Adrenal gland (tissue), 12 donors: ENCODE results near the gene FMN2. TPM values are rescaled to one million over a fixed set of nuclear protein-coding genes. Genes with fewer than 3 reads are reported as not detected.

Experiments used
- DNase-seq, 7 donors: peaks; one replicate each; pipeline ENCODE4 v3.0.0-alpha.2; 2019 to 2020
- H3K27ac ChIP-seq, 5 donors: fragments of 200-600 bp; sonication (generic) in 4 of 5; 1 replicate in 3 of 5; 2 replicates in 2 of 5; pipeline versions ENCODE4 v1.5.1 to v1.8.0; 2016 to 2020; ENCODE audit warnings: mild to moderate bottlenecking in 1 of 5
- H3K27me3 ChIP-seq: fragments of 200-600 bp; 2 replicates; pipeline ENCODE4 v1.8.0; 2021
- H3K36me3 ChIP-seq, 2 donors: fragments of 200-600 bp; replicated peaks in 1 of 2; 1 replicate in 1 of 2; 2 replicates in 1 of 2; pipeline versions ENCODE4 v1.5.1 to v1.8.0; 2018 to 2022
- H3K4me1 ChIP-seq, 2 donors: fragments of 200-600 bp; replicated peaks in 1 of 2; 1 replicate in 1 of 2; 2 replicates in 1 of 2; pipeline versions ENCODE4 v1.5.1 to v1.8.0; 2018 to 2021
- H3K4me3 ChIP-seq, 4 donors: fragments of 200-600 bp; sonication (generic) in 3 of 4; one replicate each; pipeline ENCODE4 v1.5.1; 2016 to 2018
- H3K9me3 ChIP-seq, 3 donors: fragments of 200-600 bp; sonication (generic) in 1 of 3; replicated peaks in 1 of 3; 1 replicate in 2 of 3; 2 replicates in 1 of 3; pipeline versions ENCODE4 v1.5.1 to v1.8.0; 2016 to 2021
- CTCF ChIP-seq, 6 experiments: fragments of 450-650 bp in 4 of 6; fragments of 200-600 bp in 2 of 6; sonication (generic) in 1 of 6; IDR thresholded peaks; 1 replicate in 5 of 6; 2 replicates in 1 of 6; pipeline versions ENCODE4 v1.5.1 to v1.8.0; 2016 to 2021; ENCODE audit warnings: antibody characterized with exemption in 6 of 6, mild to moderate bottlenecking in 2 of 6, moderate library complexity in 1 of 6
- POLR2A ChIP-seq, 2 donors: fragments of 450-650 bp; IDR thresholded peaks; one replicate each; pipeline ENCODE4 v1.6.1; 2017; ENCODE audit warnings: antibody characterized with exemption in 2 of 2, mild to moderate bottlenecking in 2 of 2, moderate library complexity in 1 of 2
- WGBS, 4 donors: extraction: QIAGEN DNeasy Blood & Tissue Kit in 2 of 4; methylation state at CpG; one replicate each; pipeline versions ENCODE4 v1.1.5 to v1.1.7; 2013 to 2017; 5-methylcytosine and 5-hydroxymethylcytosine counted together
- intact Hi-C, 2 donors: fragments of 100-400 bp; cut with DNase I; formaldehyde crosslinking; loops; one replicate each; pipeline versions ENCODE4 v1.14.1 to v1.15.0; 2022 to 2023
- polyA plus RNA-seq, 3 donors: library from polyadenylated mRNA; stranded (reverse); fragments of 200-250 nt in 2 of 3; fragments of 350-450 nt in 1 of 3; fragmentation: Illumina TruSeq in 1 of 3; extraction: RNeasy Lipid Tissue Mini Kit (QIAGEN cat#74804) in 1 of 3; gene quantifications; one replicate each; pipeline ENCODE4 v1.2.3, GENCODE V29; 2013 to 2014
- total RNA-seq, 9 donors: library from RNA; depleted of rRNA in 4 of 9; stranded (reverse); fragments of >200 nt in 4 of 9; fragments of 120-200 nt in 1 of 9; fragmentation: NEBNext Ultra II Directional in 1 of 9; extraction: Animal tissue kit (Norgen Biotek cat#: 25700) in 1 of 9; gene quantifications; one replicate each; pipeline versions ENCODE4 v1.1.0 to v1.2.4, GENCODE V29; 2013 to 2023
- donor health status: healthy with polysubstance abuse.
- donor health status: Bipolar disorder and iron deficiency.
- donor health status: DM: yes; HTN: yes; CAD: no.
- donor health status: DM: no; HTN: no; CAD: no.
- donor health status: DM: no; HTN: no; CAD: no.
- donor health status: DM: yes; HTN: yes; CAD: no.

Gene FMN2
- total and polyA plus RNA-seq, 12 donors: 0.69 to 9.8 (median 3.1) TPM

GRCh38 chr1:240094041-240094722 lies 2.5 kb downstream of the FMN2 start:
- no peak overlapping the region for H3K4me3 ChIP-seq
- intact Hi-C loops: no loop called here
- no peaks in the 10 kb centered on the region for H3K36me3 ChIP-seq
- DNase-seq: no peak
- WGBS, 4 donors: 86 to 91% (median 89%) methylated on average over 14 of the region's 14 CpGs
- H3K9me3 ChIP-seq: no peaks in the 10 kb centered on the region
- no peak overlapping the region for H3K27ac ChIP-seq
- H3K27me3 ChIP-seq: peaks cover 7% of the 10 kb centered on the region
- no peak for TF ChIP-seq POLR2A (IDR thresholded peaks at IDR 0.05)
- no peak for TF ChIP-seq CTCF (IDR thresholded peaks at IDR 0.05)
- peaks cover 0 to 3% of the 10 kb centered on the region in 2 donors for H3K4me1 ChIP-seq

GRCh38 chr1:240096974-240097373 lies 5.3 kb downstream of the FMN2 start:
- no peak for DNase-seq
- Histone ChIP-seq H3K9me3 (no peaks in the 10 kb centered on the region), H3K36me3 (no peaks in the 10 kb centered on the region), H3K4me3 (no peak overlapping the region), H3K27me3 (no peaks in the 10 kb centered on the region), H3K27ac (no peak overlapping the region), H3K4me1 (peaks cover 0 to 3% of the 10 kb centered on the region in 2 donors)
- intact Hi-C loops: no loop called here
- 79 to 84% (median 81%) methylated on average over 4 of the region's 4 CpGs for WGBS, 4 donors
- TF ChIP-seq POLR2A (IDR thresholded peaks at IDR 0.05) (no peak), CTCF (IDR thresholded peaks at IDR 0.05) (no peak)

GRCh38 chr1:240098534-240098933 lies 6.9 kb downstream of the FMN2 start:
- WGBS, 4 donors: 86 to 95% (median 91%) methylated on average over 6 of the region's 6 CpGs
- Histone ChIP-seq H3K4me3 (no peak overlapping the region), H3K27ac (no peak overlapping the region), H3K9me3 (no peaks in the 10 kb centered on the region), H3K36me3 (no peaks in the 10 kb centered on the region), H3K4me1 (peaks cover 0 to 3% of the 10 kb centered on the region in 2 donors), H3K27me3 (no peaks in the 10 kb centered on the region)
- intact Hi-C loops: no loop called here
- DNase-seq: no peak
- TF ChIP-seq CTCF (IDR thresholded peaks at IDR 0.05): no peak

- DNase-seq: no peak
- Histone ChIP-seq H3K27me3 (no peaks in the 10 kb centered on the region), H3K9me3 (no peaks in the 10 kb centered on the region), H3K27ac (no peak overlapping the region), H3K4me3 (no peak overlapping the region), H3K36me3 (no peaks in the 10 kb centered on the region), H3K4me1 (no peaks in the 10 kb centered on the region)
- intact Hi-C loops: no loop called here
- WGBS, 4 donors: 65 to 76% (median 68%) methylated on average over 5 of the region's 5 CpGs
- no peak for TF ChIP-seq POLR2A (IDR thresholded peaks at IDR 0.05)
- TF ChIP-seq CTCF (IDR thresholded peaks at IDR 0.05): no peak
Observed at GRCh38 chr1:240099329-240099728, 7.6 kb downstream of the FMN2 start.
